CD4-positive, CD25-positive, alpha-beta regulatory T cell (primary cell): ENCODE results near the gene NEDD8. TPM values are rescaled to one million over a fixed set of nuclear protein-coding genes. Genes with fewer than 3 reads are reported as not detected.

Source experiments
- ATAC-seq, 2 donors: fragments of 150-1000 bp; cut with Tn5 transposase; one replicate each; pipeline ENCODE4 v1.10.0; 2021; ENCODE audit warnings: low read depth in 2 of 2, moderate number of reproducible peaks in 2 of 2, moderate library complexity in 1 of 2
- DNase-seq, 3 donors: peaks; one replicate each; pipeline versions ENCODE4 v3.0.0 to v3.0.0-alpha.2; 2012 to 2022; ENCODE audit warnings: mixed read lengths in 1 of 3
- H3K27ac ChIP-seq: one replicate; pipeline ENCODE4 v1.7.0; 2013; ENCODE audit warnings: mild to moderate bottlenecking, low read length; ENCODE audit not compliant: insufficient read depth, poor library complexity, severe bottlenecking
- H3K27me3 ChIP-seq: one replicate; pipeline ENCODE4 v1.7.0; 2013; ENCODE audit warnings: low read length; ENCODE audit not compliant: control insufficient read depth, insufficient read depth
- H3K36me3 ChIP-seq: one replicate; pipeline ENCODE4 v1.7.0; 2013; ENCODE audit warnings: mild to moderate bottlenecking, low read length, moderate library complexity; ENCODE audit not compliant: control insufficient read depth, insufficient read depth
- H3K4me1 ChIP-seq: 2 replicates; pipeline ENCODE4 v1.7.0; 2013; ENCODE audit warnings: mild to moderate bottlenecking, low read length; ENCODE audit not compliant: insufficient read depth, control insufficient read depth, poor library complexity, severe bottlenecking
- H3K4me3 ChIP-seq: one replicate; pipeline ENCODE4 v1.7.0; 2013; ENCODE audit warnings: low read depth, mild to moderate bottlenecking, low read length, moderate library complexity
- H3K9me3 ChIP-seq, 2 experiments: 1 replicate in 1 of 2; 2 replicates in 1 of 2; pipeline ENCODE4 v1.7.0; 2013; ENCODE audit warnings: low read length in 2 of 2, mild to moderate bottlenecking in 1 of 2, moderate library complexity in 1 of 2; ENCODE audit not compliant: control insufficient read depth in 2 of 2
- H3K27ac Mint-ChIP-seq, 3 donors: one replicate each; pipeline ENCODE4 v1.8.0; 2020 to 2022; ENCODE audit warnings: mild to moderate bottlenecking in 3 of 3, mixed read lengths in 3 of 3, moderate library complexity in 2 of 3
- H3K27me3 Mint-ChIP-seq: one replicate; pipeline ENCODE4 v1.8.0; 2022; ENCODE audit warnings: mild to moderate bottlenecking, mixed read lengths
- H3K36me3 Mint-ChIP-seq: one replicate; pipeline ENCODE4 v1.8.0; 2020; ENCODE audit warnings: mixed read lengths
- H3K4me1 Mint-ChIP-seq, 4 donors: one replicate each; pipeline ENCODE4 v1.8.0; 2020 to 2022; ENCODE audit warnings: mixed read lengths in 4 of 4, mild to moderate bottlenecking in 1 of 4
- H3K4me3 Mint-ChIP-seq, 4 donors: one replicate each; pipeline ENCODE4 v1.8.0; 2020 to 2022; ENCODE audit warnings: mild to moderate bottlenecking in 4 of 4, mixed read lengths in 4 of 4, moderate library complexity in 3 of 4
- H3K9me3 Mint-ChIP-seq, 7 donors: one replicate each; pipeline ENCODE4 v1.8.0; 2020 to 2022; ENCODE audit warnings: mixed read lengths in 7 of 7, mild to moderate bottlenecking in 3 of 7, moderate library complexity in 2 of 7
- polyA plus RNA-seq, 4 donors: library from polyadenylated mRNA; unstranded; fragments of 300-500 nt; fragmentation: Illumina TruSeq; gene quantifications; one replicate each; pipeline ENCODE4 v1.2.3, GENCODE V29; 2021
- total RNA-seq: library from RNA; stranded (reverse); gene quantifications from one replicate; pipeline ENCODE4 v1.2.3, GENCODE V29; 2022

The NEDD8 gene
- total and polyA plus RNA-seq, 5 donors from 2014 or later, result 89.1 to 440 (median 345) TPM

GRCh38 chr14:24256960-24257359, 24.8 kb upstream of the NEDD8 start:
- peaks cover 8% of the 10 kb centered on the region for H3K36me3 ChIP-seq
- Mint-ChIP-seq H3K36me3 (peaks cover 19% of the 10 kb centered on the region), H3K9me3 (no peaks in the 10 kb centered on the region), H3K27ac (peak overlapping the region in 1 of 3 donors; percentile 51), H3K4me1 (peaks cover 0 to 4% (median 0%) of the 10 kb centered on the region in 4 donors), H3K27me3 (no peaks in the 10 kb centered on the region), H3K4me3 (no peak overlapping the region)
- no peak for DNase-seq
- H3K9me3 ChIP-seq, result no peaks in the 10 kb centered on the region
- H3K27me3 ChIP-seq, result no peaks in the 10 kb centered on the region
- no peak overlapping the region for H3K27ac ChIP-seq
- no peaks in the 10 kb centered on the region for H3K4me1 ChIP-seq
- ATAC-seq, result no peak
- no peak overlapping the region for H3K4me3 ChIP-seq

GRCh38 chr14:24255931-24256711, 24.0 kb upstream of the NEDD8 start:
- no peaks in the 10 kb centered on the region for H3K9me3 ChIP-seq
- Mint-ChIP-seq H3K27ac (no peak overlapping the region), H3K36me3 (peaks cover 18% of the 10 kb centered on the region), H3K4me1 (peaks cover 0 to 4% (median 0%) of the 10 kb centered on the region in 4 donors), H3K27me3 (no peaks in the 10 kb centered on the region), H3K4me3 (no peak overlapping the region), H3K9me3 (no peaks in the 10 kb centered on the region)
- no peak overlapping the region for H3K27ac ChIP-seq
- no peak for DNase-seq
- ATAC-seq, result no peak
- H3K36me3 ChIP-seq, result peaks cover 8% of the 10 kb centered on the region
- no peak overlapping the region for H3K4me3 ChIP-seq
- H3K4me1 ChIP-seq, result no peaks in the 10 kb centered on the region
- H3K27me3 ChIP-seq, result no peaks in the 10 kb centered on the region

DNA sequence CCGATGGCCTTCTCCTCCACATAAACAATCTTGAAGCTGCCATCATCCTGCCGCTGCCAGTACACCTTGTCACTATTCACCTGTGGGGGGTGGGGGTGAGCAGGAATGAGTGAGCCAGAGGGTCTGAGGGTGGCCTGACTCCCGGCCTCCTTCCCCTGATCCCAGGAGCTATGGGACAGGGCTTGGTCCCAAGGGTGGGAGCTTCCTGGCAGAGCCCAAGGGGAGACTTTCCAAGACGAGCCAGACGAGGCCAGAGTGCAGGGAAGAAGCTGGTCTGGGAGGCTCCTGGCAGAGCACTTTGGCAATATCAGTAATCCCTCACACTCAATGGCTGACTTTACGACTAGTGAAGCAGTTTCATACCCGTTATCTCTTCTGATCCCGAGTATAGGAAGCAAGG, 23.3 kb upstream of the NEDD8 start:
- Mint-ChIP-seq H3K36me3 (peaks cover 17% of the 10 kb centered on the region), H3K27me3 (no peaks in the 10 kb centered on the region)
- no peaks in the 10 kb centered on the region for H3K27me3 ChIP-seq

GRCh38 chr14:24254630-24255392, 22.6 kb upstream of the NEDD8 start:
- no peaks in the 10 kb centered on the region for H3K4me1 ChIP-seq
- Mint-ChIP-seq H3K9me3 (no peaks in the 10 kb centered on the region), H3K27me3 (no peaks in the 10 kb centered on the region), H3K4me3 (no peak overlapping the region), H3K27ac (no peak overlapping the region), H3K36me3 (peaks cover 20% of the 10 kb centered on the region), H3K4me1 (peaks cover 0 to 5% (median 3%) of the 10 kb centered on the region in 4 donors)
- H3K9me3 ChIP-seq, result no peaks in the 10 kb centered on the region
- H3K4me3 ChIP-seq, result no peak overlapping the region
- no peaks in the 10 kb centered on the region for H3K27me3 ChIP-seq
- ATAC-seq, result no peak
- peaks cover 10% of the 10 kb centered on the region for H3K36me3 ChIP-seq
- DNase-seq, result no peak
- H3K27ac ChIP-seq, result no peak overlapping the region

More for the DNA sequence above, 23.3 kb upstream of the NEDD8 start:
- DNase-seq (no peak), ATAC-seq (no peak)
- Mint-ChIP-seq H3K4me1 (peaks cover 0 to 4% (median 2%) of the 10 kb centered on the region in 4 donors), H3K4me3 (no peak overlapping the region), H3K9me3 (no peaks in the 10 kb centered on the region), H3K27ac (no peak overlapping the region)
- Histone ChIP-seq H3K4me3 (no peak overlapping the region), H3K27ac (no peak overlapping the region), H3K36me3 (peaks cover 10% of the 10 kb centered on the region), H3K4me1 (no peaks in the 10 kb centered on the region), H3K9me3 (no peaks in the 10 kb centered on the region)

- Mint-ChIP-seq H3K27ac (no peak overlapping the region), H3K36me3 (peaks cover 20% of the 10 kb centered on the region), H3K4me1 (peaks cover 0 to 5% (median 4%) of the 10 kb centered on the region in 4 donors), H3K9me3 (no peaks in the 10 kb centered on the region), H3K4me3 (peak overlapping the region in 1 of 4 donors; percentile 51), H3K27me3 (no peaks in the 10 kb centered on the region)
- DNase-seq (no peak), ATAC-seq (no peak)
- Histone ChIP-seq H3K27me3 (no peaks in the 10 kb centered on the region), H3K36me3 (peaks cover 10% of the 10 kb centered on the region), H3K9me3 (no peaks in the 10 kb centered on the region), H3K4me3 (no peak overlapping the region), H3K4me1 (no peaks in the 10 kb centered on the region), H3K27ac (no peak overlapping the region)
Observed at GRCh38 chr14:24253936-24254335, 21.8 kb upstream of the NEDD8 start.

DNA sequence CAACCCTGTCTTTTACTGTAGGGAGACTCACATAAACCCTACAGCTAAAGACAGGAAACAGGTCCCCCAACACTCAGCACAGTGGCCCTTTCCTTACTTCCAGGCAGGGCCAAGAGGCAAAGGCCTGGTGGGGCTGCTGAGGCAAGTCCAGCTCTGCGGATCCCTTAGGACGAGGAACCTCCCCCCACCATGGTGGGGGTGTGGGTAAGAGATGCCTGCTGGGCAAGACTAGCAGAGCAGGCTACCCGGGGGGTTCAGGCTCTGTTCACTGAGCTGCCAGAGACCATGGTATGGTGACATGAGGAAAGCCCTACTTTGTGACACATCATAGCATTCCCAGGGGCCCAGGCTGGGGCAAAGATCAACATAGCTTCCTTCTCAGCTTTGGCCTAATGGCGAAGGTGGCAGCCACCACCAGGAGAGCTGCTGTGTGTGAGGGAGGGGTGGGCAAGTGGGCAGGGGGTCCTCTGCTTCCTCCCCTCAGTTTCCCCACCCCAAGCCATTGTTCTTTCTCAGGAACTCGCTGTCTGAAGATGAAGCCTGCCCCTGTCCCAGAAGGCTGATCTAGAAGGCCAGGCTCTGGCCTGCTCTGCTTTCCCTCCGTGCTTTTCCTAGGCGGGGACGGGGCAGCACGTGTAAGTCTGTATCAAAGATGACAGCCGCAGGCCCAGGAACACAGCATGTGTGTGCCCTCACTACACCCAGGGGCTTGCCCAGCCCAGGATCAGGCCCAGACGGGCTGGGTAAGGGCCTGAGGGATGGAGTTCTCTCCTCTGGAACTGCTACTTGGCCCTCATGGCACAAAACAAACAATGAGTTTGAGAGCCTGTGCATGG, 20.3 kb upstream of the NEDD8 start:
- Mint-ChIP-seq H3K27me3 (no peaks in the 10 kb centered on the region), H3K36me3 (peaks cover 22% of the 10 kb centered on the region), H3K9me3 (no peaks in the 10 kb centered on the region), H3K27ac (no peak overlapping the region), H3K4me1 (peaks cover 1 to 10% (median 4%) of the 10 kb centered on the region in 4 donors), H3K4me3 (no peak overlapping the region)
- no peaks in the 10 kb centered on the region for H3K9me3 ChIP-seq
- H3K27me3 ChIP-seq, result no peaks in the 10 kb centered on the region
- DNase-seq, result no peak
- H3K36me3 ChIP-seq, result peaks cover 10% of the 10 kb centered on the region
- H3K4me3 ChIP-seq, result no peak overlapping the region
- ATAC-seq, result no peak
- peaks cover 3% of the 10 kb centered on the region for H3K4me1 ChIP-seq
- H3K27ac ChIP-seq, result no peak overlapping the region

- H3K4me3 Mint-ChIP-seq, result no peak overlapping the region
- no peak overlapping the region for H3K4me3 ChIP-seq
- ATAC-seq (no peak), DNase-seq (no peak)
- H3K4me1 Mint-ChIP-seq, result peaks cover 2 to 14% (median 7%) of the 10 kb centered on the region in 4 donors
- peaks cover 22% of the 10 kb centered on the region for H3K36me3 Mint-ChIP-seq
- H3K9me3 ChIP-seq, result no peaks in the 10 kb centered on the region
- H3K27ac ChIP-seq, result no peak overlapping the region
- H3K9me3 Mint-ChIP-seq, result no peaks in the 10 kb centered on the region
- peaks cover 10% of the 10 kb centered on the region for H3K36me3 ChIP-seq
- H3K4me1 ChIP-seq, result peaks cover 9% of the 10 kb centered on the region
- H3K27me3 ChIP-seq, result no peaks in the 10 kb centered on the region
- H3K27ac Mint-ChIP-seq, result no peak overlapping the region
- no peaks in the 10 kb centered on the region for H3K27me3 Mint-ChIP-seq
Observed at GRCh38 chr14:24251880-24252288, 19.7 kb upstream of the NEDD8 start.
